Measurements from ENCODE around the gene KRTAP5-1. TPM values are rescaled to one million over a fixed set of nuclear protein-coding genes. Genes with fewer than 3 reads are reported as not detected.

Gene KRTAP5-1
- total RNA-seq, 1 experiment from 2014 or later, result not detected

DNA sequence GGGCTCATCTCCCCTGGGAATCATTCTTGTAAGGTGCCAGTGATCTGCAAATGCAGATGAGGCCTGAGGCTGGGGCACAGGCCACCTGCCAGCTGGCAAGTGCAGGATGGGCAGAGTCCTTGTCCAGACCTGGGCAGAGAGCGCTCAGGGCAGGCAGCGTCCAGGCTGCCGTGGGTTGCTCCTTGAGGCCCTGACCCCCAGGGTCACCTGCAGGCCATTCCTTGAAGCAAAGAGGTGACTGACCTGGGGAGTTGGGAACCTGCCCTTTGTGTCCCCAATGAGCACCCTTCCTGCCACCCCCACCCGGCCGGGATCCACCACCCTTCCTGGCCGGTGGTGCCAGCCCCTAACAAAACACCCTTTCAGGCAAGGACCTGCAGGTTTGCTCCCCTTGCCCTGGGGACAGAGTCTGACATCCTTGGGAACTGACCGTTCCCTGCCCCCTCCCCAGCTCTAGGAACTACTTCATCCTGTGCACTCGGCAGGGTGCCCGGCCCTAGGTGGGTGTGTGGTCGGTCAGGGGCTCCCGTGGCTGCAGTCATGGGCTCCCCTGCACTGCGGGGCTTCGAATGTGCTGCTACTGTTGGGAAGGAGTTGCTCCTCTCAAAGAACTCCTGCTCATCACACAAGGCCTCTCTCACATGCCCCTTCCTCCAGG is 41.3 kb downstream of the KRTAP5-1 start:
- intact Hi-C loops (cut with micrococcal nuclease), result no loop called here
- Histone ChIP-seq H3K27me3 (ENCODE audit: insufficient read depth, low read length) (no peaks in the 10 kb centered on the region), H3K27ac (ENCODE audit: low read depth, low read length) (no peak overlapping the region), H2AFZ (ENCODE audit: low read depth, low read length, poor library complexity, severe bottlenecking) (no peak overlapping the region), H3K79me2 (ENCODE audit: insufficient read depth, low read length) (no peaks in the 10 kb centered on the region), H3K4me3 (replicated peaks in 1 of 2; ENCODE audit: low read depth in 1 of 2, low read length in 2 of 2) (no peak overlapping the region), H3K9me3 (ENCODE audit: control insufficient read depth in 1 of 2, insufficient read depth in 1 of 2, low read depth in 1 of 2, low read length in 2 of 2) (no peaks in the 10 kb centered on the region), H3K4me2 (ENCODE audit: low read length) (no peak overlapping the region), H3K4me1 (ENCODE audit: control insufficient read depth in 1 of 2, insufficient read depth in 2 of 2, low read length in 2 of 2) (peaks cover 11 to 30% of the 10 kb centered on the region in 2 experiments), H3K36me3 (ENCODE audit: control insufficient read depth in 1 of 2, insufficient read depth in 2 of 2, low read length in 2 of 2) (no peaks in the 10 kb centered on the region), H3K9ac (ENCODE audit: low read length) (no peak overlapping the region), H4K20me1 (ENCODE audit: insufficient read depth) (no peaks in the 10 kb centered on the region), H3K9me2 (ENCODE audit: insufficient read depth) (no peaks in the 10 kb centered on the region)
- no peak for ATAC-seq
- RAD21 ChIA-PET (ENCODE audit: low non-redundant PET in 1 of 2, low total read pairs in 2 of 2, uncharacterized antibody in 2 of 2, unreplicated experiment in 2 of 2), result no interaction called here
- CTCF ChIA-PET, result no interaction called here
- no TSS peak for BruUV-seq (replicated peaks)
- POLR2A ChIA-PET, result no interaction called here
- TF ChIP-seq ELF1 (IDR thresholded peaks at IDR 0.05; ENCODE audit: borderline replicate concordance, low read depth) (no peak), POLR2AphosphoS5 (IDR thresholded peaks at IDR 0.05; ENCODE audit: low read depth, low read length) (no peak), ZFX (IDR thresholded peaks at IDR 0.05) (no peak)
- no peak for DNase-seq (ENCODE audit: low read depth, low spot score)

DNA sequence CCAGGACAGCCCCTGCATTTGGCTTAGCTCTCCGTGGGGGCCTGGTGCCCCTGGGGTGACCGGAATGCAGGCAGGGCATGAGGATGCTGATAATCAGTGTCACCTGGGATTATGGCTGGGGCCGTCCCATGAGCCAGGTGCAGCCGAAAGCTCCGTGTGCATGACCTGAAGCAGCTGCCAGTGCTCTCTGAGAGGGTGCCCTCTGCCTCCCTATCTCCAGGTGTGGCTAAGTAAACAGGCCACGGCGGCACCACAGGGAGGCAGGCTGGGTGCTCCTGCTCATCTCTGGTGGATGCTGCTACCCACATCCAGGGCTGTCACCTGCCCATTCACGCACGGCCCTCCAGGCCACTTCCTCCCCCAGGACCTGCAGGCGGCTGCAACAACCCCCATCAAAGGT is 42.8 kb downstream of the KRTAP5-1 start:
- Histone ChIP-seq H3K27me3 (ENCODE audit: insufficient read depth, low read length) (no peaks in the 10 kb centered on the region), H3K4me3 (replicated peaks in 1 of 2; ENCODE audit: low read depth in 1 of 2, low read length in 2 of 2) (no peak overlapping the region), H2AFZ (ENCODE audit: low read depth, low read length, poor library complexity, severe bottlenecking) (no peak overlapping the region), H3K9ac (ENCODE audit: low read length) (no peak overlapping the region), H4K20me1 (ENCODE audit: insufficient read depth) (no peaks in the 10 kb centered on the region), H3K9me3 (ENCODE audit: control insufficient read depth in 1 of 2, insufficient read depth in 1 of 2, low read depth in 1 of 2, low read length in 2 of 2) (no peaks in the 10 kb centered on the region), H3K4me1 (ENCODE audit: control insufficient read depth in 1 of 2, insufficient read depth in 2 of 2, low read length in 2 of 2) (peaks cover 4 to 15% of the 10 kb centered on the region in 2 experiments), H3K4me2 (ENCODE audit: low read length) (no peak overlapping the region), H3K79me2 (ENCODE audit: insufficient read depth, low read length) (peaks cover 3% of the 10 kb centered on the region; the same call in 1 of the 2 replicates), H3K9me2 (ENCODE audit: insufficient read depth) (no peaks in the 10 kb centered on the region), H3K27ac (ENCODE audit: low read depth, low read length) (no peak overlapping the region), H3K36me3 (ENCODE audit: control insufficient read depth in 1 of 2, insufficient read depth in 2 of 2, low read length in 2 of 2) (no peaks in the 10 kb centered on the region)
- BruUV-seq (replicated peaks), result no TSS peak
- DNase-seq (ENCODE audit: low read depth, low spot score), result no peak
- TF ChIP-seq CBX3 (IDR thresholded peaks at IDR 0.05; ENCODE audit: low read depth) (no peak), SP1 (IDR thresholded peaks at IDR 0.05; ENCODE audit: low read depth) (no peak), FOSL1 (IDR thresholded peaks at IDR 0.05; ENCODE audit: low read depth) (no peak), YY1 (IDR thresholded peaks at IDR 0.05; ENCODE audit: extremely low read depth, insufficient replicate concordance, low read depth, low read length) (no peak)
- TF ChIP-seq, protein P1, sequence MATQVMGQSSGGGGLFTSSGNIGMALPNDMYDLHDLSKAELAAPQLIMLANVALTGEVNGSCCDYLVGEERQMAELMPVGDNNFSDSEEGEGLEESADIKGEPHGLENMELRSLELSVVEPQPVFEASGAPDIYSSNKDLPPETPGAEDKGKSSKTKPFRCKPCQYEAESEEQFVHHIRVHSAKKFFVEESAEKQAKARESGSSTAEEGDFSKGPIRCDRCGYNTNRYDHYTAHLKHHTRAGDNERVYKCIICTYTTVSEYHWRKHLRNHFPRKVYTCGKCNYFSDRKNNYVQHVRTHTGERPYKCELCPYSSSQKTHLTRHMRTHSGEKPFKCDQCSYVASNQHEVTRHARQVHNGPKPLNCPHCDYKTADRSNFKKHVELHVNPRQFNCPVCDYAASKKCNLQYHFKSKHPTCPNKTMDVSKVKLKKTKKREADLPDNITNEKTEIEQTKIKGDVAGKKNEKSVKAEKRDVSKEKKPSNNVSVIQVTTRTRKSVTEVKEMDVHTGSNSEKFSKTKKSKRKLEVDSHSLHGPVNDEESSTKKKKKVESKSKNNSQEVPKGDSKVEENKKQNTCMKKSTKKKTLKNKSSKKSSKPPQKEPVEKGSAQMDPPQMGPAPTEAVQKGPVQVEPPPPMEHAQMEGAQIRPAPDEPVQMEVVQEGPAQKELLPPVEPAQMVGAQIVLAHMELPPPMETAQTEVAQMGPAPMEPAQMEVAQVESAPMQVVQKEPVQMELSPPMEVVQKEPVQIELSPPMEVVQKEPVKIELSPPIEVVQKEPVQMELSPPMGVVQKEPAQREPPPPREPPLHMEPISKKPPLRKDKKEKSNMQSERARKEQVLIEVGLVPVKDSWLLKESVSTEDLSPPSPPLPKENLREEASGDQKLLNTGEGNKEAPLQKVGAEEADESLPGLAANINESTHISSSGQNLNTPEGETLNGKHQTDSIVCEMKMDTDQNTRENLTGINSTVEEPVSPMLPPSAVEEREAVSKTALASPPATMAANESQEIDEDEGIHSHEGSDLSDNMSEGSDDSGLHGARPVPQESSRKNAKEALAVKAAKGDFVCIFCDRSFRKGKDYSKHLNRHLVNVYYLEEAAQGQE (IDR thresholded peaks at IDR 0.05; ENCODE audit: low read depth), result no peak
- intact Hi-C loops (cut with micrococcal nuclease), result no loop called here
- RAD21 ChIA-PET (ENCODE audit: low non-redundant PET in 1 of 2, low total read pairs in 2 of 2, uncharacterized antibody in 2 of 2, unreplicated experiment in 2 of 2), result no interaction called here
- CTCF ChIA-PET, result interaction anchor here (1.4 kb wide), 1 partner anchor 32 kb away, joined by 5 read pairs; no protein-coding TSS in a partner anchor
- no peak for ATAC-seq
- POLR2A ChIA-PET, result no interaction called here

Measured in HCT116 (cell line).